Esophagus muscularis mucosa (tissue), 4 donors: ENCODE measurements around the gene FURIN. TPM values are rescaled to one million over a fixed set of nuclear protein-coding genes. Genes with fewer than 3 reads are reported as not detected.

ENCODE experiments used
- DNase-seq: peaks from one replicate; pipeline ENCODE4 v3.0.0-alpha.2; 2017; ENCODE audit errors: extremely low spot score
- H3K27ac ChIP-seq, 4 donors: fragments of 200-600 bp; sonication (generic); replicated peaks in 1 of 4; 1 replicate in 3 of 4; 2 replicates in 1 of 4; pipeline ENCODE4 v1.5.1; 2016 to 2019; ENCODE audit warnings: mild to moderate bottlenecking in 1 of 4
- H3K27me3 ChIP-seq, 4 donors: fragments of 200-600 bp; sonication (generic); one replicate each; pipeline versions ENCODE4 v1.5.1 to v1.6.0; 2016 to 2019
- H3K36me3 ChIP-seq, 4 donors: fragments of 200-600 bp; sonication (generic); one replicate each; pipeline ENCODE4 v1.5.1; 2016 to 2019
- H3K4me1 ChIP-seq, 4 donors: fragments of 200-600 bp; sonication (generic); one replicate each; pipeline ENCODE4 v1.5.1; 2016 to 2019
- H3K4me3 ChIP-seq, 4 donors: fragments of 200-600 bp; sonication (generic); 1 replicate in 2 of 4; 2 replicates in 2 of 4; pipeline ENCODE4 v1.5.1; 2016 to 2019; ENCODE audit warnings: mild to moderate bottlenecking in 4 of 4, moderate library complexity in 1 of 4
- H3K9me3 ChIP-seq, 4 donors: fragments of 200-600 bp; sonication (generic); 1 replicate in 3 of 4; 2 replicates in 1 of 4; pipeline ENCODE4 v1.5.1; 2016 to 2019
- EP300 ChIP-seq: sonication (generic); formaldehyde crosslinking; IDR thresholded peaks from one replicate; pipeline ENCODE4 v1.6.1; 2017; ENCODE audit warnings: antibody characterized with exemption
- POLR2A ChIP-seq: fragments of 450-650 bp; IDR thresholded peaks from one replicate; pipeline ENCODE4 v1.6.1; 2017; ENCODE audit warnings: antibody characterized with exemption, moderate library complexity, mild to moderate bottlenecking, low read depth
- POLR2AphosphoS5 ChIP-seq, 2 donors: sonication (generic); formaldehyde crosslinking; IDR thresholded peaks; one replicate each; pipeline ENCODE4 v1.6.1; 2017; ENCODE audit warnings: antibody characterized with exemption in 2 of 2
- WGBS: methylation state at CpG from one replicate; pipeline ENCODE4 v1.1.5; 2018; 5-methylcytosine and 5-hydroxymethylcytosine counted together
- intact Hi-C: fragments of 100-400 bp; cut with DNase I; formaldehyde crosslinking; loops from one replicate; pipeline ENCODE4 v1.15.1; 2023
- total RNA-seq, 4 donors: library from RNA; depleted of rRNA; stranded (reverse); fragments of >200 nt; gene quantifications; one replicate each; pipeline versions ENCODE4 v1.1.0 to v1.2.1, GENCODE V29; 2016
- TF ChIP-seq, protein P1 (sequence below), 3 experiments: fragments of 200-600 bp in 2 of 3; fragments of 450-650 bp in 1 of 3; sonication (generic) in 2 of 3; IDR thresholded peaks; one replicate each; pipeline ENCODE4 v1.5.1; 2017 to 2019; ENCODE audit warnings: antibody characterized with exemption in 3 of 3, mild to moderate bottlenecking in 2 of 3, moderate library complexity in 1 of 3

FURIN gene
- total RNA-seq, 4 donors from 2014 or later = 39.0 to 84.0 (median 80.3) TPM

DNA sequence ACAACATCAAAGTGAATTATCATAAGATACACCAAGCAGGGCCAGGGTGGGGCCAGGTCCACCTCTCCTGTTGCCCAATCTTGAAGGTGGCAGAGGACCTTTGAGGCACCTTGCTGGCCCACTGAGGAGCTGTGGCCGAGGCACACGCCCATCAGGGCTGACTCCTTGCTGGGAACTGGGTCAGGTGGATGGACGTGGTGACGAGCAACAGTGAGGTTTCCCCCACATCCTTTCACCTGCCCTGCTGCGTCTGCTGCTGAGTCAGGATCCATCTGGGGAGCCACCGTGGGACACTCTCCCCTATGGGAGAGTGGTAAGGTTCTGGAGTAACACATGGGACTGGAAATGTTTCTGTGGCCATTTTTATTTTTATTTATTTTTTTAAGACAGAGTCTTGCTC, 17.3 kb upstream of the FURIN start:
- no peaks in the 10 kb centered on the region for H3K4me1 ChIP-seq
- no peaks in the 10 kb centered on the region for H3K36me3 ChIP-seq
- 82% methylated on average over 6 of the region's 6 CpGs for WGBS
- H3K27ac ChIP-seq = no peak overlapping the region
- no peak for TF ChIP-seq POLR2AphosphoS5 (IDR thresholded peaks at IDR 0.05)
- TF ChIP-seq EP300 = no peak
- no peak for TF ChIP-seq POLR2A
- TF ChIP-seq, protein P1, sequence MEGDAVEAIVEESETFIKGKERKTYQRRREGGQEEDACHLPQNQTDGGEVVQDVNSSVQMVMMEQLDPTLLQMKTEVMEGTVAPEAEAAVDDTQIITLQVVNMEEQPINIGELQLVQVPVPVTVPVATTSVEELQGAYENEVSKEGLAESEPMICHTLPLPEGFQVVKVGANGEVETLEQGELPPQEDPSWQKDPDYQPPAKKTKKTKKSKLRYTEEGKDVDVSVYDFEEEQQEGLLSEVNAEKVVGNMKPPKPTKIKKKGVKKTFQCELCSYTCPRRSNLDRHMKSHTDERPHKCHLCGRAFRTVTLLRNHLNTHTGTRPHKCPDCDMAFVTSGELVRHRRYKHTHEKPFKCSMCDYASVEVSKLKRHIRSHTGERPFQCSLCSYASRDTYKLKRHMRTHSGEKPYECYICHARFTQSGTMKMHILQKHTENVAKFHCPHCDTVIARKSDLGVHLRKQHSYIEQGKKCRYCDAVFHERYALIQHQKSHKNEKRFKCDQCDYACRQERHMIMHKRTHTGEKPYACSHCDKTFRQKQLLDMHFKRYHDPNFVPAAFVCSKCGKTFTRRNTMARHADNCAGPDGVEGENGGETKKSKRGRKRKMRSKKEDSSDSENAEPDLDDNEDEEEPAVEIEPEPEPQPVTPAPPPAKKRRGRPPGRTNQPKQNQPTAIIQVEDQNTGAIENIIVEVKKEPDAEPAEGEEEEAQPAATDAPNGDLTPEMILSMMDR (IDR thresholded peaks at IDR 0.05) = no peak
- H3K4me3 ChIP-seq = no peak overlapping the region
- no peak for DNase-seq
- intact Hi-C loops = no loop called here
- H3K9me3 ChIP-seq = no peaks in the 10 kb centered on the region
- H3K27me3 ChIP-seq = no peaks in the 10 kb centered on the region

DNA sequence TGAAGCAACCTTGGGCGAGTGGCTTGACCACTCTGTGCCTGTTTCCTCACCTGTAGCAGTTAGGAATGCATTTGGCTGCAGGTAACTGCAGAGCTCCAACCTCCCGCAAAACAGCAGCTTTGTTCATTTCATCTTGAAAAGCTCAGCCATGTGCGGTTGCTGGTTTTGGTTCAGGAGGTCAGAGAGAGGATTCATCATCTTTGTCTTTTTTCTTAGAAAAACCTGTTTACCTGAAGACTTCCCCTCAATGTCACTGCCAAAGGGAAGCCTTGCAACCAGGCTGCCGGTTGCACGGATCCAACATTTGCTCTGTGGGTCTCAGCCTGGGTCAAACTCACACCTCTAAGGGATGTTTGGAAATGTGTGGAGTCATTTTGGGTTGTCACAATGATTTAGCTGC, 16.4 kb upstream of the FURIN start:
- no peak overlapping the region for H3K27ac ChIP-seq
- no peak for DNase-seq
- no peaks in the 10 kb centered on the region for H3K36me3 ChIP-seq
- H3K27me3 ChIP-seq = no peaks in the 10 kb centered on the region
- no peak overlapping the region for H3K4me3 ChIP-seq
- intact Hi-C loops = no loop called here
- H3K9me3 ChIP-seq = no peaks in the 10 kb centered on the region
- TF ChIP-seq POLR2AphosphoS5 (IDR thresholded peaks at IDR 0.05) = no peak
- TF ChIP-seq, protein P1 (IDR thresholded peaks at IDR 0.05) = no peak
- TF ChIP-seq POLR2A = no peak
- no peak for TF ChIP-seq EP300
- no peaks in the 10 kb centered on the region for H3K4me1 ChIP-seq
- 69% methylated on average over 5 of the region's 5 CpGs for WGBS

DNA sequence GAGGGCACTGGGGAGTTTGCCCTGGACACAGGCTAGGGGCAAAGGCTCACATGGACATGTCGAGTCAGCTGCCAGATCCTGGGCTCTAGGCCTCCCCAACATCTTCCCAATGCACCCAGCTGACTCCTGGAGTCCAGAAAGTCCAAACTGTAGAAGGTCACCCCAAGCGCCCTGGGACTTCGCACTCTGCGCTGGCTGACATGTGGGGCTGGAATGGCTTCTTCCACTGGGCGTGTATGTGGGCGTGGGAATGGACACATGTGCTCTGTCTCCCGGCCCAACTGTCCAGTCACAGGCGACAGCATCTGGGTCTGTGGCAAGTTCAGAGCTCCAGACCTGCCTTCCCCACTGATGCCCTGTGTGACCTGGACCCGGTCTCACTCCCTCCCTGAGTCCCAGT, 13.2 kb upstream of the FURIN start:
- Histone ChIP-seq H3K9me3 (no peaks in the 10 kb centered on the region), H3K4me1 (no peaks in the 10 kb centered on the region), H3K27ac (no peak overlapping the region), H3K27me3 (no peaks in the 10 kb centered on the region), H3K4me3 (no peak overlapping the region), H3K36me3 (no peaks in the 10 kb centered on the region)
- no peak for DNase-seq
- TF ChIP-seq POLR2A (no peak), POLR2AphosphoS5 (IDR thresholded peaks at IDR 0.05) (no peak), EP300 (no peak)
- TF ChIP-seq, protein P1 (IDR thresholded peaks at IDR 0.05) = no peak
- intact Hi-C loops = no loop called here
- WGBS = 92% methylated on average over 7 of the region's 9 CpGs

DNA sequence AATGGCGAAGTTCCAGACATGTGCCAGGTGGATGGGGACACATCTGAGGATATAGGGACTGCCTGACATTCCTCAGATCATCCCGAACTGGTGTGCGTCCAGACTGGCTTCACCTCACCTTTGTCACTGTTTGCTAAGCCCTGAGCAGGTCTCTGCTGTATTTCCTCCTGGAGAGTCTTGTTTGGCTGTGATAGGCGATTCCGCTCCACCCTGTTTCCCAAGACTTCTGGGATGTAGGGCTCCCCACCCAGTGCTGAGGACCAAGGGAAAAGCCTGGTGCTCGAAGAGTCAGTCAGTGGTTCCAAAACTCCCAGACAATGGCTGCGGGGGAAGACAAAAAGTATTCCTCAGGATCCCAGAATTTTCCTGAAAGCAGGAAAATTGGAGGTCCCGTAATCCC, 11.1 kb upstream of the FURIN start:
- 97% methylated on average over 8 of the region's 8 CpGs for WGBS
- DNase-seq = no peak
- no peak overlapping the region for H3K27ac ChIP-seq
- H3K36me3 ChIP-seq = no peaks in the 10 kb centered on the region
- H3K27me3 ChIP-seq = no peaks in the 10 kb centered on the region
- no peak overlapping the region for H3K4me3 ChIP-seq
- TF ChIP-seq POLR2AphosphoS5 (IDR thresholded peaks at IDR 0.05) = no peak
- TF ChIP-seq, protein P1 (IDR thresholded peaks at IDR 0.05) = no peak
- TF ChIP-seq EP300 = no peak
- TF ChIP-seq POLR2A = no peak
- intact Hi-C loops = no loop called here
- H3K9me3 ChIP-seq = no peaks in the 10 kb centered on the region
- H3K4me1 ChIP-seq = no peaks in the 10 kb centered on the region

GRCh38 chr15:90857883-90858443, 10.4 kb upstream of the FURIN start:
- H3K27ac ChIP-seq = no peak overlapping the region
- H3K9me3 ChIP-seq = no peaks in the 10 kb centered on the region
- DNase-seq = no peak
- H3K4me1 ChIP-seq = peaks cover 0 to 2% (median 0%) of the 10 kb centered on the region in 4 donors
- 89% methylated on average over 8 of the region's 8 CpGs for WGBS
- TF ChIP-seq POLR2AphosphoS5 (IDR thresholded peaks at IDR 0.05) = no peak
- TF ChIP-seq, protein P1 (IDR thresholded peaks at IDR 0.05) = no peak
- no peak for TF ChIP-seq POLR2A
- no peak for TF ChIP-seq EP300
- intact Hi-C loops = no loop called here
- no peaks in the 10 kb centered on the region for H3K27me3 ChIP-seq
- H3K36me3 ChIP-seq = no peaks in the 10 kb centered on the region
- H3K4me3 ChIP-seq = no peak overlapping the region
